KMS-11 (cell line): Measurements from ENCODE around the gene KCNA3.

Source experiments
- H2AFZ ChIP-seq: fragments of 200-600 bp; sonication (generic); 2 replicates; pipeline ENCODE4 v1.6.1; 2016; ENCODE audit warnings: antibody characterized with exemption, mixed run types, low read depth
- H3K27ac ChIP-seq: fragments of 200-600 bp; sonication (generic); 2 replicates; pipeline ENCODE4 v1.6.1; 2016; ENCODE audit warnings: mild to moderate bottlenecking, mixed run types
- H3K27me3 ChIP-seq: fragments of 200-600 bp; sonication (generic); 2 replicates; pipeline ENCODE4 v1.6.1; 2017; ENCODE audit warnings: mild to moderate bottlenecking, low read depth, mixed run types, moderate library complexity; ENCODE audit not compliant: insufficient read depth
- H3K36me3 ChIP-seq: fragments of 200-600 bp; sonication (generic); 2 replicates; pipeline ENCODE4 v1.6.1; 2017; ENCODE audit warnings: mild to moderate bottlenecking, mixed run types; ENCODE audit not compliant: insufficient read depth
- H3K4me1 ChIP-seq: fragments of 200-600 bp; sonication (generic); 2 replicates; pipeline ENCODE4 v1.6.1; 2016; ENCODE audit warnings: mild to moderate bottlenecking, low read depth, mixed run types; ENCODE audit not compliant: poor library complexity, severe bottlenecking
- H3K4me2 ChIP-seq: fragments of 200-600 bp; sonication (generic); 2 replicates; pipeline ENCODE4 v1.7.0; 2016; ENCODE audit warnings: mild to moderate bottlenecking, mixed run types
- H3K4me3 ChIP-seq: fragments of 200-600 bp; sonication (generic); IDR thresholded peaks from 2 replicates; pipeline ENCODE4 v1.6.1; 2017; ENCODE audit warnings: low read depth, low read length, mixed read lengths; ENCODE audit not compliant: insufficient read depth
- H3K79me2 ChIP-seq: fragments of 200-600 bp; sonication (generic); 2 replicates; pipeline ENCODE4 v1.6.1; 2016; ENCODE audit warnings: low read depth, mixed run types; ENCODE audit not compliant: insufficient read depth
- H3K9ac ChIP-seq: fragments of 200-600 bp; sonication (generic); 2 replicates; pipeline ENCODE4 v1.6.1; 2016; ENCODE audit warnings: mild to moderate bottlenecking, mixed run types
- H4K20me1 ChIP-seq: fragments of 200-600 bp; sonication (generic); 2 replicates; pipeline ENCODE4 v1.6.1; 2016; ENCODE audit warnings: mild to moderate bottlenecking, mixed run types; ENCODE audit not compliant: insufficient read depth
- CTCF ChIP-seq: fragments of 200-600 bp; sonication (generic); conservative IDR thresholded peaks from 2 replicates; pipeline ENCODE4 v1.6.1; 2017; ENCODE audit warnings: low read depth, mild to moderate bottlenecking, antibody characterized with exemption, low read length, moderate library complexity, mixed read lengths

KCNA3 gene

GRCh38 chr1:110647254-110647891 lies 27.4 kb downstream of the KCNA3 start:
- H3K4me2 ChIP-seq, result peak overlapping the region; percentile 73
- peaks cover 72% of the 10 kb centered on the region for H3K4me1 ChIP-seq
- H3K79me2 ChIP-seq, result no peaks in the 10 kb centered on the region
- no peaks in the 10 kb centered on the region for H3K36me3 ChIP-seq
- H3K27ac ChIP-seq, result peak overlapping the region; percentile 56
- H4K20me1 ChIP-seq, result no peaks in the 10 kb centered on the region
- H2AFZ ChIP-seq, result peak overlapping the region; percentile 6; the same call in 1 of the 2 replicates
- TF ChIP-seq CTCF, result no peak
- no peak overlapping the region for H3K4me3 ChIP-seq
- H3K27me3 ChIP-seq, result no peaks in the 10 kb centered on the region
- no peak overlapping the region; the same call in 1 of the 2 replicates for H3K9ac ChIP-seq

GRCh38 chr1:110645821-110646735 lies 28.7 kb downstream of the KCNA3 start:
- no peak overlapping the region for H3K4me3 ChIP-seq
- H3K79me2 ChIP-seq, result no peaks in the 10 kb centered on the region
- no peaks in the 10 kb centered on the region for H4K20me1 ChIP-seq
- peak overlapping the region; percentile 73 for H3K4me2 ChIP-seq
- peaks cover 85% of the 10 kb centered on the region for H3K4me1 ChIP-seq
- no peak overlapping the region for H3K27ac ChIP-seq
- H3K9ac ChIP-seq, result no peak overlapping the region
- no peaks in the 10 kb centered on the region for H3K36me3 ChIP-seq
- no peak overlapping the region for H2AFZ ChIP-seq
- no peak for TF ChIP-seq CTCF
- H3K27me3 ChIP-seq, result no peaks in the 10 kb centered on the region

DNA sequence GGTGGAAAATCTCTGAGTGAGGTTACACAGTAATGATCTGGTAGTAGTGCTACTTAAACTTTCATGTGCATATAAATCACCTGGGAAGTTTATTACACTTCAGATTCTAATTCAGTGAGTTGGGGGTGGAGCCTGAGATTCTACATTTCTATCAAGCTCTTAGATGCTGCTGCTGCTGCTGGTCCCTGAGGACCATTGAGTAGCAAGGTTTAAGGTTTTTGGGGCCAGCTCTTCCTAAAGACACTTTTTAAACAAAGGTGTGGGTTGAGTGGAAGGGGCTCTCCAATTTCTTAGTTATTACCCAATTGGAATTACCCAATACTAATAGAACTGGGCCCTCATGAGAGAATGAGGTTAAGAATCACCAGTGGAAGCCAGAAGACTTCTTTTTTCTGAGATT lies 29.5 kb downstream of the KCNA3 start:
- no peak overlapping the region; the same call in 1 of the 2 replicates for H3K4me2 ChIP-seq
- peaks cover 92% of the 10 kb centered on the region for H3K4me1 ChIP-seq
- no peak overlapping the region for H3K27ac ChIP-seq

More for the DNA sequence above, 29.5 kb downstream of the KCNA3 start:
- Histone ChIP-seq H3K4me3 (no peak overlapping the region), H4K20me1 (no peaks in the 10 kb centered on the region), H3K27me3 (no peaks in the 10 kb centered on the region), H2AFZ (no peak overlapping the region), H3K9ac (no peak overlapping the region), H3K36me3 (no peaks in the 10 kb centered on the region), H3K79me2 (no peaks in the 10 kb centered on the region)
- TF ChIP-seq CTCF, result no peak
